OCI-LY1 (cell line): ENCODE results near the gene SLC9A1.

Source experiments
- EZH2 ChIP-seq: fragments of 200-600 bp; sonication (generic), shearing (Covaris generic); IDR thresholded peaks from 2 replicates; pipeline ENCODE4 v1.8.0; 2017; ENCODE audit warnings: borderline replicate concordance, mixed run types, mild to moderate bottlenecking, antibody characterized with exemption, low read length, moderate library complexity, mixed read lengths
- TF ChIP-seq, protein P1 (sequence below): fragments of 200-600 bp; sonication (generic), shearing (Covaris generic); IDR thresholded peaks from 2 replicates; pipeline ENCODE4 v1.5.1; 2017; ENCODE audit warnings: mild to moderate bottlenecking, antibody characterized with exemption, low read length, moderate library complexity, mixed read lengths

GRCh38 chr1:27152829-27153548 lies 1.9 kb downstream of the SLC9A1 start:
- TF ChIP-seq, protein P1, sequence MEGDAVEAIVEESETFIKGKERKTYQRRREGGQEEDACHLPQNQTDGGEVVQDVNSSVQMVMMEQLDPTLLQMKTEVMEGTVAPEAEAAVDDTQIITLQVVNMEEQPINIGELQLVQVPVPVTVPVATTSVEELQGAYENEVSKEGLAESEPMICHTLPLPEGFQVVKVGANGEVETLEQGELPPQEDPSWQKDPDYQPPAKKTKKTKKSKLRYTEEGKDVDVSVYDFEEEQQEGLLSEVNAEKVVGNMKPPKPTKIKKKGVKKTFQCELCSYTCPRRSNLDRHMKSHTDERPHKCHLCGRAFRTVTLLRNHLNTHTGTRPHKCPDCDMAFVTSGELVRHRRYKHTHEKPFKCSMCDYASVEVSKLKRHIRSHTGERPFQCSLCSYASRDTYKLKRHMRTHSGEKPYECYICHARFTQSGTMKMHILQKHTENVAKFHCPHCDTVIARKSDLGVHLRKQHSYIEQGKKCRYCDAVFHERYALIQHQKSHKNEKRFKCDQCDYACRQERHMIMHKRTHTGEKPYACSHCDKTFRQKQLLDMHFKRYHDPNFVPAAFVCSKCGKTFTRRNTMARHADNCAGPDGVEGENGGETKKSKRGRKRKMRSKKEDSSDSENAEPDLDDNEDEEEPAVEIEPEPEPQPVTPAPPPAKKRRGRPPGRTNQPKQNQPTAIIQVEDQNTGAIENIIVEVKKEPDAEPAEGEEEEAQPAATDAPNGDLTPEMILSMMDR, result no peak
- no peak for TF ChIP-seq EZH2
